T-helper 2 cell (primary cell): ENCODE measurements around the gene GRK3.
"Not testable (repeated sequence)": the region's sequence is repeated elsewhere in the genome, so short reads cannot be mapped to it uniquely, and the experiment has no call there.

Experiments
- DNase-seq, 5 experiments: peaks; one replicate each; pipeline versions ENCODE4 v3.0.0 to v3.0.0-alpha.2; 2012 to 2022
- total RNA-seq, 2 donors: gene quantifications; one replicate each; lab custom pipeline; 2026; lab: John Stamatoyannopoulos, UW

Gene GRK3
- total RNA-seq, result 3.7 to 7.4 reads per million in 2 donors

GRCh38 chr22:25564320-25564978, at the start of gene GRK3:
Gene GRK3, plus strand, starts transcription at chr22:25564675. Its CDS starts 366 bp downstream, at chr22:25565041.
- peak in 4 of 5 experiments; percentile 17 to 87 (median 26) for DNase-seq

GRCh38 chr22:25518000-25518663, 46.3 kb upstream of the GRK3 start:
- no peak for DNase-seq

- DNase-seq, result no peak
Observed at GRCh38 chr22:25525376-25525775, 39.1 kb upstream of the GRK3 start.

- DNase-seq, result not testable (repeated sequence)
Observed at GRCh38 chr22:25525804-25526584, 38.5 kb upstream of the GRK3 start.

- DNase-seq, result not testable (repeated sequence)
Observed at GRCh38 chr22:25527016-25527415, 37.5 kb upstream of the GRK3 start.

- not testable (repeated sequence) for DNase-seq
Observed at GRCh38 chr22:25528068-25528467, 36.4 kb upstream of the GRK3 start.

- not testable (repeated sequence) for DNase-seq
Observed at GRCh38 chr22:25529059-25529458, 35.4 kb upstream of the GRK3 start.

- DNase-seq, result not testable (repeated sequence)
Observed at GRCh38 chr22:25529541-25530137, 34.8 kb upstream of the GRK3 start.

GRCh38 chr22:25531677-25532076, 32.8 kb upstream of the GRK3 start:
- not testable (repeated sequence) for DNase-seq

GRCh38 chr22:25534724-25535123, 29.8 kb upstream of the GRK3 start:
- DNase-seq, result no peak

- no peak for DNase-seq
Observed at GRCh38 chr22:25536589-25536988, 27.9 kb upstream of the GRK3 start.

GRCh38 chr22:25540166-25540907, 24.1 kb upstream of the GRK3 start:
- DNase-seq, result no peak

- no peak for DNase-seq
Observed at GRCh38 chr22:25540908-25541660, 23.4 kb upstream of the GRK3 start.

GRCh38 chr22:25542191-25542590, 22.3 kb upstream of the GRK3 start:
- no peak for DNase-seq

GRCh38 chr22:25542720-25543402, 21.6 kb upstream of the GRK3 start:
- no peak for DNase-seq

- no peak for DNase-seq
Observed at GRCh38 chr22:25545146-25545545, 19.3 kb upstream of the GRK3 start.

GRCh38 chr22:25545672-25546071, 18.8 kb upstream of the GRK3 start:
- DNase-seq, result no peak

- no peak for DNase-seq
Observed at GRCh38 chr22:25546242-25546641, 18.2 kb upstream of the GRK3 start.

- no peak for DNase-seq
Observed at GRCh38 chr22:25546751-25547150, 17.7 kb upstream of the GRK3 start.

- DNase-seq, result peak in 1 of 5 experiments; percentile 43
Observed at GRCh38 chr22:25548866-25549464, 15.5 kb upstream of the GRK3 start.
